Mesenchymal stem cell (in vitro differentiated cells and primary cell): ENCODE data around the gene AXIN1.
"Not testable (repeated sequence)": the region's sequence is repeated elsewhere in the genome, so short reads cannot be mapped to it uniquely, and the experiment has no call there.

ENCODE experiments used
- DNase-seq: peaks from one replicate; pipeline ENCODE4 v3.0.0-alpha.2; 2013
- H2AFZ ChIP-seq: one replicate; pipeline ENCODE4 v1.6.1; 2013; ENCODE audit warnings: low read depth, mild to moderate bottlenecking, control low read depth, inconsistent platforms, low read length, moderate library complexity
- H2AK5ac ChIP-seq: 2 replicates; pipeline ENCODE4 v1.6.1; 2013; ENCODE audit warnings: low read length, moderate library complexity, mild to moderate bottlenecking, inconsistent platforms; ENCODE audit not compliant: severe bottlenecking
- H2BK120ac ChIP-seq: one replicate; pipeline ENCODE4 v1.6.1; 2013; ENCODE audit warnings: low read depth, mild to moderate bottlenecking, inconsistent platforms, low read length, moderate library complexity
- H2BK12ac ChIP-seq, 2 experiments: one replicate each; pipeline ENCODE4 v1.6.1; 2013; ENCODE audit warnings: inconsistent platforms in 2 of 2, low read length in 2 of 2, mild to moderate bottlenecking in 2 of 2, moderate library complexity in 2 of 2, control low read depth in 1 of 2
- H2BK15ac ChIP-seq: one replicate; pipeline ENCODE4 v1.6.1; 2013; ENCODE audit warnings: mild to moderate bottlenecking, low read depth, inconsistent platforms; ENCODE audit not compliant: poor library complexity, severe bottlenecking
- H2BK5ac ChIP-seq: 2 replicates; pipeline ENCODE4 v1.6.1; 2013; ENCODE audit warnings: low read depth, mild to moderate bottlenecking, low read length, control low read depth, inconsistent platforms; ENCODE audit not compliant: poor library complexity, severe bottlenecking
- H3K14ac ChIP-seq, 2 experiments: one replicate each; pipeline ENCODE4 v1.6.1; 2013; ENCODE audit warnings: inconsistent platforms in 2 of 2, low read length in 2 of 2, control low read depth in 1 of 2, mild to moderate bottlenecking in 1 of 2, moderate library complexity in 1 of 2
- H3K18ac ChIP-seq, 2 experiments: one replicate each; pipeline ENCODE4 v1.6.1; 2013; ENCODE audit warnings: inconsistent platforms in 2 of 2, low read length in 2 of 2, control low read depth in 1 of 2, low read depth in 1 of 2, mild to moderate bottlenecking in 1 of 2
- H3K23ac ChIP-seq, 2 experiments: one replicate each; pipeline ENCODE4 v1.6.1; 2013; ENCODE audit warnings: inconsistent platforms in 2 of 2, low read length in 2 of 2, mild to moderate bottlenecking in 2 of 2, moderate library complexity in 2 of 2, control low read depth in 1 of 2
- H3K27ac ChIP-seq: 2 replicates; pipeline ENCODE4 v1.5.1; 2013; ENCODE audit warnings: mild to moderate bottlenecking, moderate library complexity, low read length, control low read depth, inconsistent platforms; ENCODE audit not compliant: poor library complexity, severe bottlenecking
- H3K27me3 ChIP-seq, 2 experiments: 2 replicates each; pipeline versions ENCODE4 v1.6.1 to v1.7.0; 2013; ENCODE audit warnings: low read length in 2 of 2, mild to moderate bottlenecking in 2 of 2, moderate library complexity in 2 of 2, control low read depth in 1 of 2, inconsistent platforms in 1 of 2; ENCODE audit not compliant: control insufficient read depth in 1 of 2, insufficient read depth in 1 of 2
- H3K36me3 ChIP-seq, 2 experiments: 2 replicates each; pipeline versions ENCODE4 v1.6.1 to v1.7.0; 2013; ENCODE audit warnings: low read length in 2 of 2, control low read depth in 1 of 2, inconsistent platforms in 1 of 2, low read depth in 1 of 2, mild to moderate bottlenecking in 1 of 2; ENCODE audit not compliant: insufficient read depth in 2 of 2, control insufficient read depth in 1 of 2
- H3K4ac ChIP-seq, 2 experiments: one replicate each; pipeline ENCODE4 v1.6.1; 2013; ENCODE audit warnings: inconsistent platforms in 2 of 2, low read length in 2 of 2, mild to moderate bottlenecking in 2 of 2, moderate library complexity in 2 of 2, control low read depth in 1 of 2, low read depth in 1 of 2
- H3K4me1 ChIP-seq: 2 replicates; pipeline ENCODE4 v1.6.1; 2013; ENCODE audit warnings: low read depth, low read length, control low read depth; ENCODE audit not compliant: control insufficient read depth, insufficient read depth
- H3K4me2 ChIP-seq: 2 replicates; pipeline ENCODE4 v1.6.1; 2013; ENCODE audit warnings: low read length, mild to moderate bottlenecking, inconsistent platforms; ENCODE audit not compliant: poor library complexity, severe bottlenecking
- H3K4me3 ChIP-seq, 2 experiments: 2 replicates each; pipeline versions ENCODE4 v1.5.1 to v1.7.0; 2013; ENCODE audit warnings: low read length in 2 of 2, mild to moderate bottlenecking in 2 of 2, control low read depth in 1 of 2, low read depth in 1 of 2; ENCODE audit not compliant: insufficient read depth in 1 of 2
- H3K79me1 ChIP-seq: replicated peaks from 2 replicates; pipeline ENCODE4 v1.6.1; 2013; ENCODE audit warnings: mild to moderate bottlenecking, control low read depth, low read length, inconsistent platforms; ENCODE audit not compliant: poor library complexity, severe bottlenecking
- H3K9ac ChIP-seq: 2 replicates; pipeline ENCODE4 v1.7.0; 2013; ENCODE audit warnings: mild to moderate bottlenecking, low read length, moderate library complexity
- H3K9me3 ChIP-seq: 2 replicates; pipeline ENCODE4 v1.7.0; 2013; ENCODE audit warnings: mild to moderate bottlenecking, low read length; ENCODE audit not compliant: control insufficient read depth
- H4K8ac ChIP-seq: one replicate; pipeline ENCODE4 v1.6.1; 2013; ENCODE audit warnings: inconsistent platforms, mild to moderate bottlenecking, low read length, moderate library complexity
- H4K91ac ChIP-seq: one replicate; pipeline ENCODE4 v1.6.1; 2013; ENCODE audit warnings: mild to moderate bottlenecking, low read length, inconsistent platforms
- WGBS: methylation state at CpG from one replicate; pipeline ENCODE4 v1.1.7; 2013; ENCODE audit warnings: mixed read lengths; 5-methylcytosine and 5-hydroxymethylcytosine counted together

The AXIN1 gene

DNA sequence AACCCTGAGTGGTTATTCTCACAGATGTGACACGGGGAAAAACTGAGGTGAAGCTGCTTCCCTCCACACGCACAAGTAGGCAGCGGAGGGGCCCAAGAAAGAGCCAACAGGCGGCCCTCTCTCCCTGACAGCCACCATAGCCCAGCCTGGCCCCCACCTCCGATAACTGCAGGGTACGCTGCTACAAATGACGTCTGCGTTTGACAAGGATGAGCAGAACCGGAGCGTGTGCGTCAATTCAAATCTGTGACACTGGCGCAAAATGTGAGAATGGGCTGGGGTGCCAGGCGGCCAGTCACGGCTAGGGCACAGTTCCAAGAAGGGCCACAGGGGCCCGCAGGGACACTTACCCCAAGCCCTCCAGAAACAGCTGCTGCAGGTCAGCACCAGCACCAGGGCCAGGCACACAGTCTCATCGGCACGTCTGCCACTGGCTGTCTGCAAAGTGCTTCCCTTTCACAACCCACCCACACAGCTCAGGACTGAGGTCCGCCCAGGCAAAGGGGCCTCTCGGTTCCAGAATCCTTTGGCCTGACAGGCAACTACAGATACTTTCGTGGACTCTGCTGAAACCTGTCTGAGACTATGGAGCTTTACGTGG lies 14.4 kb downstream of the AXIN1 start:
- Histone ChIP-seq H2BK5ac (no peak overlapping the region), H4K8ac (no peak overlapping the region), H3K27ac (no peak overlapping the region), H3K14ac (no peak overlapping the region), H4K91ac (no peak overlapping the region), H2BK15ac (no peak overlapping the region), H2BK120ac (no peak overlapping the region), H3K79me1 (peaks cover 50% of the 10 kb centered on the region), H2AFZ (no peak overlapping the region), H3K23ac (no peak overlapping the region), H2BK12ac (no peak overlapping the region), H3K36me3 (peaks cover 2 to 19% of the 10 kb centered on the region in 2 experiments), H3K4ac (no peak overlapping the region), H3K9ac (no peak overlapping the region), H3K18ac (no peak overlapping the region), H3K4me3 (no peak overlapping the region), H3K27me3 (no peaks in the 10 kb centered on the region), H3K9me3 (no peaks in the 10 kb centered on the region), H2AK5ac (no peak overlapping the region), H3K4me2 (no peak overlapping the region), H3K4me1 (peaks cover 30% of the 10 kb centered on the region)
- no peak for DNase-seq
- 93% methylated on average over 21 of the region's 21 CpGs for WGBS

DNA sequence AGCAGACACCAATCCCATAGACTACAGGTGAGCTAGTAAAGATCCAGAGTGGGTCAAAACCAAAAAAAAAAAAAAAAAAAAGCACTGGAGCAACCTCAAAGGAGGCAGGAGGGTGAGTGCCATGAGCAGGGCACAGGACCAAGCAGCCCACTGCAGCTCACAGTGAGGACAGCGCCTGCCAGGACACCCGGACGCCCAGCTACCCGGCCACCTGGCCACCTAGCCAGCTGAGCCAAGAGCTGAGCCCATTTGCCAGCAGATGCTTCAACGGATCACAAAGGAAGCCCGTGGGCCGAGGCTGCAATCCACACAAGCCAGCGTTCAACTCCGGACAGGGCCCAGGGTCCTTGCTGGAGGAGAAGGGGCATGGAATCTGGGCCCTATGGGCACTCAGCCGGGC lies 15.1 kb downstream of the AXIN1 start:
- Histone ChIP-seq H3K27ac (no peak overlapping the region), H2AFZ (no peak overlapping the region), H3K14ac (no peak overlapping the region), H3K18ac (no peak overlapping the region), H3K9ac (no peak overlapping the region), H2BK120ac (no peak overlapping the region), H2AK5ac (no peak overlapping the region), H3K27me3 (no peaks in the 10 kb centered on the region), H2BK12ac (no peak overlapping the region), H3K23ac (no peak overlapping the region), H3K4me3 (no peak overlapping the region), H2BK15ac (no peak overlapping the region), H2BK5ac (no peak overlapping the region), H3K9me3 (no peaks in the 10 kb centered on the region), H3K79me1 (peaks cover 47% of the 10 kb centered on the region), H4K91ac (no peak overlapping the region), H3K4ac (no peak overlapping the region), H4K8ac (no peak overlapping the region), H3K4me1 (peaks cover 23% of the 10 kb centered on the region), H3K36me3 (peaks cover 0 to 17% of the 10 kb centered on the region in 2 experiments), H3K4me2 (no peak overlapping the region)
- 95% methylated on average over 10 of the region's 10 CpGs for WGBS
- no peak for DNase-seq

DNA sequence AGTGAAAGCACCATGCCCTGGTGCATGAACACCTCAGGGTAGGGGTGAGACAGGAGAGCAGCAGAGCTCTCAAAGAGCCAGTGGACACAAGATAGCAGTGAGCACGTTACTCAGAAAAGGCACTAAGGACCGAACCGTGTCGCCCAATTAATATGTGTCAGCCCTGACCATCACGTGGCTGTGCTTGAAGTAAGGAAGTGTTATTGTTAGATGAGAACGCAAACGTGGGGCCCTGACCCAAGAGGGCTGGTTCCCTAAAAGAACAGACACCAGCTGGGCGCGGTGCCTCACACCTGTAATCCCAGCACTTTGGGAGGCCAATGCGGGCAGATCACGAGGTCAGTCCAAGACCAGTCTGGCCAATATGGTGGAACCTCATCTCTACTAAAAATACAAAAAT lies 16.3 kb downstream of the AXIN1 start:
- H3K36me3 ChIP-seq = peaks cover 0 to 12% of the 10 kb centered on the region in 2 experiments

DNA sequence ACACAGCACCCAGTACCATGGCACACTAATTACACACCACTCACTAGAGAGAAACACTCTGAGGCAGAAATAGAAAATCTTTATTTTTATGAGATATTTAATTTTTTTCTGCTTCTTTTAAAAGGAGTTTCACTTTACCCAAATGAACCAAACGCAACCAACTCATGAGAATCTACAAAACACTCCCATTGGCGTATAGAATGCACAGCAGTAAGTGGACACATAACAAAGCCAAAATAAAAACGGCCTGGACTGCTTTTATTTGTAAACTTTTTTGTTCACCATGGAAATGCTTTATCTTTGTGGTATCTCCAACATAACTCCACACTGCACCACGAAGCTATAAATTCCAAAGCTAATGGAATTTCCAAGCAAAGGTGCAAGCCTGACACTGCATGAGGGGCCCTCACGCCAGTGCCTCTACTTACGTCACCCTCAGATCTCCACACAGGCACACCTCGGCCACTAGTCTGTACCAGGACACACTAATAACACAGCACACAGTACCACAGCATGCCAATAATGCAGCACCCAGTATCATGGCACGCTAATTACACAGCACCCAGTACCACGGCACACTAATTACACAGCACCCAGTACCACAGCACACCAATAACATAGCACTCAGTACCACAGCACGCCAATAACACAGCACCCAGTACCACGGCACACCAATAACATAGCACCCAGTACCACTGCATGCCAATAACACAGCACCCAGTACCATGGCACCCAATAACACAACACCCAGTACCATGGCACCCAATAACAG lies 17.5 kb downstream of the AXIN1 start:
- not testable (repeated sequence) for H3K9ac ChIP-seq, H3K4me2 ChIP-seq, H3K27ac ChIP-seq, H2AFZ ChIP-seq, H2BK15ac ChIP-seq, H3K4me3 ChIP-seq, H2BK5ac ChIP-seq, H3K9me3 ChIP-seq, H2AK5ac ChIP-seq, H3K36me3 ChIP-seq, H2BK120ac ChIP-seq, H3K27me3 ChIP-seq
- peak; percentile 82 for DNase-seq
- Histone ChIP-seq H3K4ac (peak overlapping the region in 1 of 2 experiments; percentile 9), H3K79me1 (peaks cover 43% of the 10 kb centered on the region), H3K4me1 (peaks cover 16% of the 10 kb centered on the region), H4K8ac (peak overlapping the region; percentile 78), H4K91ac (peak overlapping the region; percentile 52), H3K18ac (peak overlapping the region in 1 of 2 experiments; percentile 61), H3K23ac (peak overlapping the region in 1 of 2 experiments; percentile 52), H3K14ac (peak overlapping the region in 1 of 2 experiments; percentile 68), H2BK12ac (peak overlapping the region; percentile 59 to 85)
- 82% methylated on average over 10 of the region's 11 CpGs for WGBS

More for the DNA sequence above, 16.3 kb downstream of the AXIN1 start:
- H3K4ac ChIP-seq = no peak overlapping the region
- no peak overlapping the region for H3K9ac ChIP-seq
- no peak overlapping the region for H2AK5ac ChIP-seq
- no peak overlapping the region for H2BK120ac ChIP-seq
- no peak overlapping the region for H2BK12ac ChIP-seq
- H3K23ac ChIP-seq = no peak overlapping the region
- no peak overlapping the region for H3K14ac ChIP-seq
- no peak overlapping the region for H3K4me3 ChIP-seq
- H3K79me1 ChIP-seq = peaks cover 46% of the 10 kb centered on the region
- no peak overlapping the region for H2AFZ ChIP-seq
- WGBS = 99% methylated on average over 11 of the region's 11 CpGs
- no peak overlapping the region for H3K4me2 ChIP-seq
- H3K27me3 ChIP-seq = no peaks in the 10 kb centered on the region
- no peak overlapping the region for H2BK5ac ChIP-seq
- H2BK15ac ChIP-seq = no peak overlapping the region
- DNase-seq = no peak
- peak overlapping the region; percentile 28 for H4K91ac ChIP-seq
- H3K4me1 ChIP-seq = peaks cover 25% of the 10 kb centered on the region
- no peak overlapping the region for H3K27ac ChIP-seq
- H4K8ac ChIP-seq = no peak overlapping the region
- H3K18ac ChIP-seq = no peak overlapping the region
- no peaks in the 10 kb centered on the region for H3K9me3 ChIP-seq
